GM23248 (cell line): Measurements from ENCODE around the gene NFXL1.

Experiments used
- EZH2 ChIP-seq: fragments of 200-600 bp; sonication (generic); IDR thresholded peaks from 2 replicates; pipeline ENCODE4 v1.6.1; 2018; ENCODE audit warnings: antibody characterized with exemption, mild to moderate bottlenecking; ENCODE audit not compliant: insufficient read depth, poor library complexity, severe bottlenecking
- EZH2phosphoT487 ChIP-seq: fragments of 200-600 bp; sonication (generic); IDR thresholded peaks from 2 replicates; pipeline ENCODE4 v1.6.1; 2018; ENCODE audit warnings: antibody characterized with exemption, moderate library complexity, mild to moderate bottlenecking, low read depth; ENCODE audit not compliant: insufficient read depth

DNA sequence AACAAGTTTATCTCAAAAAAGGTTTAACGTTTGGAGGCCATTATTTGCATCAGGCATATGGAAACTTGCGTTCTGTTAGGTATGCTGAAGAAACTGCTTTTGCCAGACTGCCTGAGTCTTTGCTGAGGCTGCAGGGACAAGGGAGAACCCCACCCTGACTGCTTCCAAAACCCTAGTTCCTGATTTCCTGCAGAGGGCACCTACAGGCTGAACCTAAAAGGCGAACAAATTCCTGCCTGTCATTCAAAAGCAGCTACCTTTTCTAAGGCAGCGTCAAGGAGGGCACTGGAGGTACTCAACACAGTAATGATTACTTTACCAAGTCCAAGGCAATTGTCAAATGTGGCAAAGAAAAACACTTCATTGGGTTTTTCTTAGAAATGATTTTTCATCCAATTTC, 75.9 kb downstream of the NFXL1 start:
- no peak for TF ChIP-seq EZH2phosphoT487
- no peak for TF ChIP-seq EZH2
